RWPE1 (cell line): ENCODE results near the gene DNM3.

ENCODE experiments used
- CTCF ChIA-PET: fragments of 350-600 bp; sonication (Branson Sonifier 250); formaldehyde crosslinking; extraction: SDS; loops from one replicate; lab custom pipeline; 2021; lab: Yijun Ruan, JAX
- POLR2A ChIA-PET: fragments of 400-600 bp; formaldehyde crosslinking; extraction: SDS; loops from one replicate; lab custom pipeline; 2020; ENCODE audit warnings: antibody characterized with exemption; ENCODE audit not compliant: low non-redundant PET; lab: Yijun Ruan, JAX
- DNase-seq: peaks from one replicate; pipeline ENCODE4 v3.0.0; 2012; ENCODE audit warnings: low spot score
- H3K27ac ChIP-seq: fragments of 450-650 bp; 2 replicates; pipeline ENCODE4 v1.5.1; 2017
- CTCF ChIP-seq: fragments of 450-650 bp; conservative IDR thresholded peaks from 2 replicates; pipeline ENCODE4 v1.5.1; 2017; ENCODE audit warnings: low read depth, mild to moderate bottlenecking

Gene DNM3

GRCh38 chr1:171953835-171954234, 112.5 kb downstream of the DNM3 start:
- CTCF ChIA-PET = interaction anchor here (0.8 kb wide), 1 partner anchor 157 kb away, joined by 4 read pairs; no protein-coding TSS in a partner anchor
- TF ChIP-seq CTCF = no peak
- H3K27ac ChIP-seq = no peak overlapping the region
- POLR2A ChIA-PET = no interaction called here
- DNase-seq = no peak

GRCh38 chr1:171954361-171954760, 113.1 kb downstream of the DNM3 start:
- no peak for TF ChIP-seq CTCF
- CTCF ChIA-PET = interaction anchor here (0.8 kb wide), 1 partner anchor 157 kb away, joined by 4 read pairs; no protein-coding TSS in a partner anchor
- POLR2A ChIA-PET = no interaction called here
- H3K27ac ChIP-seq = no peak overlapping the region
- no peak for DNase-seq

- no peak overlapping the region for H3K27ac ChIP-seq
- no peak for DNase-seq
- no peak for TF ChIP-seq CTCF
- POLR2A ChIA-PET = no interaction called here
- CTCF ChIA-PET = no interaction called here
Measured at GRCh38 chr1:171961861-171962260, 120.6 kb downstream of the DNM3 start.

GRCh38 chr1:171963762-171964161, 122.5 kb downstream of the DNM3 start:
- TF ChIP-seq CTCF = no peak

GRCh38 chr1:171965777-171966176, 124.5 kb downstream of the DNM3 start:
- CTCF ChIA-PET = interaction anchor here (0.6 to 3.4 kb wide), 2 partner anchors 19 to 22 kb away, joined by 3 to 12 read pairs; no protein-coding TSS in a partner anchor
- no peak for DNase-seq
- POLR2A ChIA-PET = no interaction called here
- TF ChIP-seq CTCF = no peak
- H3K27ac ChIP-seq = no peak overlapping the region

More at GRCh38 chr1:171963762-171964161, 122.5 kb downstream of the DNM3 start:
- no peak for DNase-seq
- POLR2A ChIA-PET = no interaction called here
- CTCF ChIA-PET = no interaction called here
- H3K27ac ChIP-seq = no peak overlapping the region

GRCh38 chr1:171966426-171967220, 125.3 kb downstream of the DNM3 start:
- no peak for TF ChIP-seq CTCF
- no peak overlapping the region for H3K27ac ChIP-seq
- DNase-seq = no peak
- CTCF ChIA-PET = interaction anchor here (0.6 to 3.4 kb wide), 2 partner anchors 18 to 135 kb away, joined by 3 to 12 read pairs; no protein-coding TSS in a partner anchor
- POLR2A ChIA-PET = no interaction called here
